ENCODE results near the gene RAMACL. TPM values are rescaled to one million over a fixed set of nuclear protein-coding genes. Genes with fewer than 3 reads are reported as not detected.
A peak's percentile ranks its signal among the peaks of the same experiment; 100 is the strongest.

The RAMACL gene
- total RNA-seq, 1 donor from 2014 or later: 4.9 TPM

DNA sequence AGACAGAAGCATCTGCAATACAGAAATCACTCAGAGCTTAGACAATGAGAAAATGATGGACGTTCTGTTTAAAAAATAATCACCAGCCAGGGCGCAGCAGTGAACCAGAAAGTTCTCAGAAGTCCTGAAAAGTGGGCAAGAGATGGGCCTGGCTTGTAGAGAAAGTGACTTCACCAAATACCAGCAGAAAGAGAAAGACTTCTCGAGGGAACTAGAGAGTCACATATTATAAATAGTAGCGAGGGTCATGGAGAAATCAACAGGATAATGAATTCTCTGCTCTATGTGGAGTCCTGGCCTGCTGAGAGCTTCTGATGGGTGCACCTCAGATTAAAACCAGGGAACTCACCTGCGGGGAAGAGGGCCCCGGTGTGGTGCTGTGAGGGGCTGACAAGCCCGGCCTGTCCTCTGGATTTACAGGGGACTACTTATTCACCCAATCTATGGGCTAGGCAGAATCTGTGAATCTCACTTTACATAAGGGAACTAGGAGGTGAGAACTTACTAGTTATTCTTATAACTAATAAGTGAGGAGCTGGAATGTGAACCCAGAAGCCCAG, 5.6 kb upstream of the RAMACL start:
- Mint-ChIP-seq H3K9me3 (ENCODE audit: unreplicated experiment) (no peaks in the 10 kb centered on the region), H3K27ac (ENCODE audit: unreplicated experiment) (peak overlapping the region; percentile 25), H3K36me3 (ENCODE audit: low read depth, unreplicated experiment) (peaks cover 19% of the 10 kb centered on the region), H3K27me3 (ENCODE audit: unreplicated experiment) (peaks cover 7% of the 10 kb centered on the region), H3K4me1 (ENCODE audit: unreplicated experiment) (peaks cover 68% of the 10 kb centered on the region), H3K4me3 (ENCODE audit: unreplicated experiment) (no peak overlapping the region)
- no peak for DNase-seq (ENCODE audit: low spot score)
- TF ChIP-seq, protein P1, sequence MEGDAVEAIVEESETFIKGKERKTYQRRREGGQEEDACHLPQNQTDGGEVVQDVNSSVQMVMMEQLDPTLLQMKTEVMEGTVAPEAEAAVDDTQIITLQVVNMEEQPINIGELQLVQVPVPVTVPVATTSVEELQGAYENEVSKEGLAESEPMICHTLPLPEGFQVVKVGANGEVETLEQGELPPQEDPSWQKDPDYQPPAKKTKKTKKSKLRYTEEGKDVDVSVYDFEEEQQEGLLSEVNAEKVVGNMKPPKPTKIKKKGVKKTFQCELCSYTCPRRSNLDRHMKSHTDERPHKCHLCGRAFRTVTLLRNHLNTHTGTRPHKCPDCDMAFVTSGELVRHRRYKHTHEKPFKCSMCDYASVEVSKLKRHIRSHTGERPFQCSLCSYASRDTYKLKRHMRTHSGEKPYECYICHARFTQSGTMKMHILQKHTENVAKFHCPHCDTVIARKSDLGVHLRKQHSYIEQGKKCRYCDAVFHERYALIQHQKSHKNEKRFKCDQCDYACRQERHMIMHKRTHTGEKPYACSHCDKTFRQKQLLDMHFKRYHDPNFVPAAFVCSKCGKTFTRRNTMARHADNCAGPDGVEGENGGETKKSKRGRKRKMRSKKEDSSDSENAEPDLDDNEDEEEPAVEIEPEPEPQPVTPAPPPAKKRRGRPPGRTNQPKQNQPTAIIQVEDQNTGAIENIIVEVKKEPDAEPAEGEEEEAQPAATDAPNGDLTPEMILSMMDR (IDR thresholded peaks at IDR 0.05; ENCODE audit: unreplicated experiment): no peak

DNA sequence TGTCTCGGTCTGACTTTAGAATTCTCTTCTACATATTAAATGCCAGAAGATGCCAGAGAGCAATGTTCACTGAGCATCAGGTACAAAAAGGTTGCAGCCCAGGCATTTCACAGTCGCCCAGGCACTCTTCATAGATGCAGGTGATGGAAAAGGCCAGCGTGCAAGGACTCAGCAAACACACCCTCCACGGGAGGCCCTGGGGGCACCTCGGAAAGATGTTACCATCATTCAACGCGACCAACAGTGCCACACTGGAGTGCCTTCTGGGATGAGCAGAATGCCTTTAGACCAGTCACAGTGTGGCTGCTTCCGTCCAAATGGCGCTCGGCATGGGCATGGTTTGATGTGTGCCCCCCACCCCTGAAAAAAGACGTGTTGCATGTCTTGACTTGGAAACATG, 4.5 kb upstream of the RAMACL start:
- H3K9me3 Mint-ChIP-seq (ENCODE audit: unreplicated experiment): no peaks in the 10 kb centered on the region
- no peak for DNase-seq (ENCODE audit: low spot score)
- H3K4me1 Mint-ChIP-seq (ENCODE audit: unreplicated experiment): peaks cover 69% of the 10 kb centered on the region
- peaks cover 10% of the 10 kb centered on the region for H3K36me3 Mint-ChIP-seq (ENCODE audit: low read depth, unreplicated experiment)
- TF ChIP-seq, protein P1 (IDR thresholded peaks at IDR 0.05; ENCODE audit: unreplicated experiment): no peak
- H3K27ac Mint-ChIP-seq (ENCODE audit: unreplicated experiment): no peak overlapping the region
- no peak overlapping the region for H3K4me3 Mint-ChIP-seq (ENCODE audit: unreplicated experiment)
- peaks cover 4% of the 10 kb centered on the region for H3K27me3 Mint-ChIP-seq (ENCODE audit: unreplicated experiment)

DNA sequence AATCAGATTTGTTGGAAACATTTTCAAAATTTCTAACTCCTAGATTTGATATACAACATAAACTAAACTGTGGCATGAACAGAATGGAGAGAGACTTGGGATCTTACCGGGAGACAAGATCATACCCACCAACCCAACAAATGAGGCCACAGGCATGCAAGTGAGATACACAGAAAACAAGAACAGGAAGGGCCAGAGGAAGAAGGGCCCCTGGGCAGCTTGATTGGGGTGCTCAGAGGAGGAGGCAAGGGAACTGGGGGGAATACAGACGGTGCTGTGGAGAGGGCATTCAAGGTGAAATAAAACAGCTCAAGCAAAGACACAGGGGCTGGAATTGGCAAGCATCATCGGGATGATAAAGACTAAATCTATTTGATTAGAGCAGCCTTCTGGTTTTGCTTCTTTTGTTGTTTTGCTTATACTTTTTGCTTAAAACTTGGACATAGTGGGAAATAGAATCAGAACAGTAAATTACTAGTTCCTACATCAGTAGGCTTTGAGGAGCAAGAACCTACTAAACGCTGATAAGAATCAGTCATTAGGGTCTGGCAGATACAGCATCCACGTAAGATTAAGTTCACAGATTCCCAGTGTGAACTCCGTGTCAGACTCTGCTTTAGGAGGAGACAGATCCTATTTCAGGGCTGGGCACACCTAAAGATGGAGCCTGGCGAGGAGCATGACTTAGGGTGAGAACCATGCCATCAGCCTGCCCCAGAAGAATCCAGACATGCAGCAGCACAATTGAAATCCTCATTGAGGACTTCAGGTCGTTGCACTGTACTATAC, 3.5 kb upstream of the RAMACL start:
- H3K4me3 Mint-ChIP-seq (ENCODE audit: unreplicated experiment): peak overlapping the region; percentile 21
- H3K9me3 Mint-ChIP-seq (ENCODE audit: unreplicated experiment): no peaks in the 10 kb centered on the region
- H3K4me1 Mint-ChIP-seq (ENCODE audit: unreplicated experiment): peaks cover 64% of the 10 kb centered on the region
- peaks cover 4% of the 10 kb centered on the region for H3K27me3 Mint-ChIP-seq (ENCODE audit: unreplicated experiment)
- H3K27ac Mint-ChIP-seq (ENCODE audit: unreplicated experiment): peak overlapping the region; percentile 54
- no peak for DNase-seq (ENCODE audit: low spot score)
- TF ChIP-seq, protein P1 (IDR thresholded peaks at IDR 0.05; ENCODE audit: unreplicated experiment): no peak
- H3K36me3 Mint-ChIP-seq (ENCODE audit: low read depth, unreplicated experiment): peaks cover 7% of the 10 kb centered on the region

DNA sequence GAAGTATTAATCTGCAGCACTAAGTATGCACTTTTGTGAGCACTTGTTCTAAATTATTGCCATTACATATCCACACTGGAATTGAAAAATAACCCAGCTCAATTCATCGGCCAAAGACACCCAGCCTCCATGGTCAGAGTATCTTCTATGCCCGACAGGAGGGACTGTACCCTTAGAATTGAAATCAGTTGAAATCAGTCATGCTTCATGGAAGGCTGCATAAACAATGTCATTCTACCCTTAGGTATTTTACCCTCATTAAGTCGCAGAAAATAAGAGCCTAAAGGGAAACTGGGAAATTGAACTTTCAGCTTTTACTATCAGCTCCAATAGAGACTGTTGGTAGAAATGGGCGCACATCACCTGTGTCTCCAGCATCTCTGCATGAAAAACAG, 2.9 kb upstream of the RAMACL start:
- peaks cover 4% of the 10 kb centered on the region for H3K27me3 Mint-ChIP-seq (ENCODE audit: unreplicated experiment)
- TF ChIP-seq, protein P1 (IDR thresholded peaks at IDR 0.05; ENCODE audit: unreplicated experiment): no peak
- no peak for DNase-seq (ENCODE audit: low spot score)
- no peaks in the 10 kb centered on the region for H3K9me3 Mint-ChIP-seq (ENCODE audit: unreplicated experiment)
- peaks cover 4% of the 10 kb centered on the region for H3K36me3 Mint-ChIP-seq (ENCODE audit: low read depth, unreplicated experiment)
- peaks cover 62% of the 10 kb centered on the region for H3K4me1 Mint-ChIP-seq (ENCODE audit: unreplicated experiment)
- peak overlapping the region; percentile 81 for H3K27ac Mint-ChIP-seq (ENCODE audit: unreplicated experiment)
- H3K4me3 Mint-ChIP-seq (ENCODE audit: unreplicated experiment): no peak overlapping the region

Data from endothelial cell (in vitro differentiated cells).